ENCODE data around the gene GPR62. TPM values are rescaled to one million over a fixed set of nuclear protein-coding genes. Genes with fewer than 3 reads are reported as not detected.

Gene GPR62
- total RNA-seq, 6 experiments from 2014 or later, result 0.18 to 0.37 TPM; not detected in 4

DNA sequence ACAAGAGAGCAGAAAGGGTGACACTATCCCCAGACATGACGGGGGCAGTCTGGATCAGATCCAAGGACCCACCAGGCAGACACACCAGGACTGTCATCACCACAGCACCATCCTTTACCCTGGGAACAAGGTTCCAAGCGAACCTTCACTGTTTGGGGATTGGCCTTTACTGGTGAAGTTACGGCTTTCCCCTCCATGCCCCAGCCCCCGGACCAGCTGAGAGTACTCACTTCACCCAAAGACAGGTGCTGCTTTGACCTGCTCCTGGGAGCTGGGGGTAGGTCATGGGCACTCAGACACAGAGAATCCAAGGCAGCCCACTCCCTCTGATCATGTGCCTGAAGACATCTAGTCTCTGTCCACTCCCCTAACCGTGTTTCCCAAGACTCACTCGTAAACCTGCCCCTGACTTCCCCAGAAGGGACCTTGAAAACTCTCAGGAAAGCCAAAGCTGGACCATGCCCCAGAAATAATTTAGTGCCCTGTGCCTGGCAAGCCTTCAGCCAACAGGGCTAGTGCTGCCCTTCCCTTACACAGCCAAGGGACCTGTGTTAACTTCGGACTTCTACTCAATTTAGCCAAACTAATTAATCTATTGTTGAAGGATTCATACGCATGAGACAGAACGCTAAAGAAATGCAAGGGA, 16.3 kb upstream of the GPR62 start:
- peaks cover 0 to 27% (median 10%) of the 10 kb centered on the region in 4 donors for H3K4me1 ChIP-seq
- peaks cover 0 to 37% (median 12%) of the 10 kb centered on the region in 4 donors for H3K36me3 ChIP-seq
- ATAC-seq (no peak), DNase-seq (peak in 1 of 3 donors; percentile 35)
- no peak overlapping the region for H3K27ac ChIP-seq
- no peaks in the 10 kb centered on the region for H3K27me3 ChIP-seq
- WGBS (ENCODE audit: insufficient coverage, low coverage, low lambda C conversion rate, missing lambda C conversion rate), result 96% methylated on average over 5 of the region's 9 CpGs
- intact Hi-C loops (cut with DNase I), result no loop called here
- H3K9me3 ChIP-seq, result no peaks in the 10 kb centered on the region
- no peak overlapping the region for H3K4me3 ChIP-seq
- TF ChIP-seq, protein P1, sequence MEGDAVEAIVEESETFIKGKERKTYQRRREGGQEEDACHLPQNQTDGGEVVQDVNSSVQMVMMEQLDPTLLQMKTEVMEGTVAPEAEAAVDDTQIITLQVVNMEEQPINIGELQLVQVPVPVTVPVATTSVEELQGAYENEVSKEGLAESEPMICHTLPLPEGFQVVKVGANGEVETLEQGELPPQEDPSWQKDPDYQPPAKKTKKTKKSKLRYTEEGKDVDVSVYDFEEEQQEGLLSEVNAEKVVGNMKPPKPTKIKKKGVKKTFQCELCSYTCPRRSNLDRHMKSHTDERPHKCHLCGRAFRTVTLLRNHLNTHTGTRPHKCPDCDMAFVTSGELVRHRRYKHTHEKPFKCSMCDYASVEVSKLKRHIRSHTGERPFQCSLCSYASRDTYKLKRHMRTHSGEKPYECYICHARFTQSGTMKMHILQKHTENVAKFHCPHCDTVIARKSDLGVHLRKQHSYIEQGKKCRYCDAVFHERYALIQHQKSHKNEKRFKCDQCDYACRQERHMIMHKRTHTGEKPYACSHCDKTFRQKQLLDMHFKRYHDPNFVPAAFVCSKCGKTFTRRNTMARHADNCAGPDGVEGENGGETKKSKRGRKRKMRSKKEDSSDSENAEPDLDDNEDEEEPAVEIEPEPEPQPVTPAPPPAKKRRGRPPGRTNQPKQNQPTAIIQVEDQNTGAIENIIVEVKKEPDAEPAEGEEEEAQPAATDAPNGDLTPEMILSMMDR (IDR thresholded peaks at IDR 0.05), result no peak
- TF ChIP-seq POLR2A (IDR thresholded peaks at IDR 0.05), result no peak

- Histone ChIP-seq H3K27ac (peak overlapping the region in 1 of 3 donors; percentile 60), H3K9me3 (no peaks in the 10 kb centered on the region), H3K4me1 (peaks cover 0 to 27% (median 10%) of the 10 kb centered on the region in 4 donors), H3K4me3 (peak overlapping the region; percentile 73 to 93 (median 92)), H3K36me3 (peaks cover 0 to 22% (median 5%) of the 10 kb centered on the region in 4 donors), H3K27me3 (no peaks in the 10 kb centered on the region)
- ATAC-seq, result no peak
- whole genome bisulfite sequencing (ENCODE audit: insufficient coverage, low coverage, low lambda C conversion rate, missing lambda C conversion rate), result 20% methylated on average over 13 of the region's 13 CpGs
- intact Hi-C loops (cut with DNase I), result loop anchor here in 1 of 2 donors (5.0 kb wide), 1 partner anchor 46 kb away; no protein-coding TSS in a partner anchor
- peak in 1 of 3 donors; percentile 43 for DNase-seq
- TF ChIP-seq, protein P1 (IDR thresholded peaks at IDR 0.05), result no peak
- no peak for TF ChIP-seq POLR2A (IDR thresholded peaks at IDR 0.05)
These were observed 14.3 kb upstream of the GPR62 start for GRCh38 chr3:51940648-51941462.

DNA sequence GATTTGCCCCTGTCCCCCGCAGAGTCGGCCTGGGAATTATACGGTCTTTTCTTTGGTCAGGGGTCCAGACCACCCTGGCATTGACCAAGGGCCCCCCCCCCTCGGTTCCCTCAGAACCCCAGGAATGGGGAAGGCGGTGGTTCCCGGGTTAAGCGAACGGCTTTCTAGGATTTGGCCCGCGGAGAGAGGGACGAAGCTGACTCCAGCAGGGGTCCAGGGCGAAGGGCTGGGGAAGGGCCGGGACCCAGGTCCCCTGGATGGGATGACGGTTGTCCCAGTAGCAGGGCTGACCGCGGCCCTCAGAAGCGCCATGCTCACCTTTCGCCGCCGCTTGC, 13.8 kb upstream of the GPR62 start:
- no peaks in the 10 kb centered on the region for H3K9me3 ChIP-seq
- H3K27me3 ChIP-seq, result no peaks in the 10 kb centered on the region
- H3K4me3 ChIP-seq, result peak overlapping the region; percentile 73 to 93 (median 92)
- ATAC-seq, result no peak
- H3K27ac ChIP-seq, result peak overlapping the region in 1 of 3 donors; percentile 60
- 1% methylated on average over 10 of the region's 20 CpGs for WGBS (ENCODE audit: insufficient coverage, low coverage, low lambda C conversion rate, missing lambda C conversion rate)
- TF ChIP-seq POLR2A (IDR thresholded peaks at IDR 0.05), result no peak
- TF ChIP-seq, protein P1 (IDR thresholded peaks at IDR 0.05), result no peak
- DNase-seq, result no peak
- H3K36me3 ChIP-seq, result peaks cover 0 to 17% (median 3%) of the 10 kb centered on the region in 4 donors
- peaks cover 0 to 27% (median 10%) of the 10 kb centered on the region in 4 donors for H3K4me1 ChIP-seq
- intact Hi-C loops (cut with DNase I), result loop anchor here in 1 of 2 donors (5.0 kb wide), 1 partner anchor 46 kb away; no protein-coding TSS in a partner anchor

DNA sequence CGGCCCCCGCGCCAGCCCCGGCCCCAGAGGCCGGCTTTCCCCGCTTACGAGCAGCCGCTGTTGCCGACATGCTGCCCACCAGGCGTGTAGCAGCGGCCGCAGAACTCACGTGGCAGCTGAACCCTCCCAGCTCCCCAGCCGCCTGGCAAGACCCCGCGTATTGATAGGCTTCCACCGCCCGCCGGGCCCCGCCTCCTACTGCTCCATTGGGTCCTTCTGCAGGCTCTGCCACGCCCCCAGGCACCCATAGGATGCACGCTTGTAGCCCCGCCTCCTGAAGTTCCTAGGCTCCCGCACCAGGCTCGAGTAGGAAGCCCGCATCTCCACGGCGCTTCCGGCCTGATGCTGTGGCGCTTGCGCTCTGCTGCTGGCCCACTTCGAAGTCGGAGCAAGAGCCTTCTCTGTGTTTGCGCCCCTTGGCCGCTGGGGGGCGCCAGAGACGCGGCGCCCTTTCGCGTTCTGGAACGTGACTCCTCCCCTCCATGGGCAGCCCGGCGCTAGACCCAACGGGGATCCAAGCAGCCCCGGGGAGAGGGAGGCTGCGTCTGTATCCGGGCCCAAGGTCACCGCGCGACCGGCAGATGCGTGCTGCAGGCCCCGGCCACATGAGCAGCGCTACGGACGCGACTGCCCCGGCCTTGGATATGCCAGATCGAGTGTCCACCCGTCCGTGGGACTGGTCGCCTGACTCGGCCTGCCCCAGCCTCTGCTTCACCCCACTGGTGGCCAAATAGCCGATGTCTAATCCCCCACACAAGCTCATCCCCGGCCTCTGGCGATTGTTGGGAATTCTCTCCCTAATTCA, 13.2 kb upstream of the GPR62 start, which contains the start of the genes PARP3 and RRP9:
PARP3 (plus strand) TSS at position 566 of the 805 bp plus-strand sequence. CDS start 993 bp downstream, outside the sequence.
RRP9 (minus strand) TSS at position 107 of the 805 bp plus-strand sequence; CDS start at position 70, 37 bp downstream.
- Histone ChIP-seq H3K4me3 (peak within 1 kb of the TSS; percentile 73 to 93 (median 92)), H3K9me3 (no peaks in the 10 kb centered on the region), H3K27ac (peak within 1 kb of the TSS; percentile 89 to 93 (median 89)), H3K27me3 (no peaks in the 10 kb centered on the region), H3K36me3 (peaks cover 0 to 13% (median under 1%) of the 10 kb centered on the region in 4 donors), H3K4me1 (peaks cover 0 to 27% (median 10%) of the 10 kb centered on the region in 4 donors)
- intact Hi-C loops (cut with DNase I), result loop anchor here in 1 of 2 donors (5.0 kb wide), 1 partner anchor 45 kb away; no protein-coding TSS in a partner anchor
- peak; percentile 89 for TF ChIP-seq POLR2A (IDR thresholded peaks at IDR 0.05)
- TF ChIP-seq, protein P1 (IDR thresholded peaks at IDR 0.05), result peak; percentile 99 to 100 (median 100)
- peak; percentile 100 for DNase-seq
- peak; percentile 89 to 95 (median 91) for ATAC-seq
- WGBS (ENCODE audit: insufficient coverage, low coverage, low lambda C conversion rate, missing lambda C conversion rate), result no CpG with 5 or more reads among the region's 67 CpGs
